GM23338 (cell line): ENCODE results near the gene ADAMTS13. TPM values are rescaled to one million over a fixed set of nuclear protein-coding genes. Genes with fewer than 3 reads are reported as not detected.

ENCODE experiments used
- ATAC-seq: fragments of 200-7000 bp; cut with Tn5 transposase; 3 replicates; pipeline ENCODE4 v1.9.1; 2020
- DNase-seq: peaks from one replicate; pipeline ENCODE4 v3.0.0-alpha.2; 2015; ENCODE audit warnings: low spot score
- H2AFZ ChIP-seq: fragments of 200-600 bp; sonication (generic); 2 replicates; pipeline ENCODE4 v1.8.0; 2016; ENCODE audit warnings: antibody characterized with exemption, mild to moderate bottlenecking, moderate library complexity
- H3F3A ChIP-seq: fragments of 200-600 bp; sonication (generic); replicated peaks from 2 replicates; pipeline ENCODE4 v1.8.0; 2017; ENCODE audit warnings: antibody characterized with exemption, mixed run types, low read depth
- H3K27ac ChIP-seq: fragments of 200-600 bp; sonication (generic); 2 replicates; pipeline ENCODE4 v1.6.1; 2016; ENCODE audit warnings: low read depth
- H3K27me3 ChIP-seq: fragments of 200-600 bp; sonication (generic); 2 replicates; pipeline ENCODE4 v1.8.0; 2016; ENCODE audit warnings: mild to moderate bottlenecking, mixed run types, moderate library complexity; ENCODE audit not compliant: insufficient read depth
- H3K36me3 ChIP-seq: fragments of 200-600 bp; sonication (generic); 2 replicates; pipeline ENCODE4 v1.8.0; 2016; ENCODE audit warnings: mild to moderate bottlenecking; ENCODE audit not compliant: insufficient read depth
- H3K4me1 ChIP-seq: fragments of 200-600 bp; sonication (generic); 2 replicates; pipeline ENCODE4 v1.8.0; 2016; ENCODE audit warnings: mild to moderate bottlenecking, moderate library complexity; ENCODE audit not compliant: insufficient read depth
- H3K4me2 ChIP-seq: fragments of 200-600 bp; sonication (generic); 2 replicates; pipeline ENCODE4 v1.7.1; 2017; ENCODE audit warnings: mixed run types
- H3K4me3 ChIP-seq: fragments of 200-600 bp; sonication (generic); 2 replicates; pipeline ENCODE4 v1.6.1; 2016; ENCODE audit warnings: mixed run types
- H3K79me2 ChIP-seq: fragments of 200-600 bp; sonication (generic); replicated peaks from 2 replicates; pipeline ENCODE4 v1.8.0; 2017; ENCODE audit warnings: mild to moderate bottlenecking; ENCODE audit not compliant: insufficient read depth
- H3K9me2 ChIP-seq: fragments of 200-600 bp; sonication (generic); 2 replicates; pipeline ENCODE4 v1.8.0; 2017; ENCODE audit not compliant: insufficient read depth
- H4K20me1 ChIP-seq: fragments of 200-600 bp; sonication (generic); replicated peaks from 2 replicates; pipeline ENCODE4 v1.8.0; 2017; ENCODE audit warnings: mild to moderate bottlenecking; ENCODE audit not compliant: insufficient read depth
- H3K27ac Mint-ChIP-seq: 2 replicates; pipeline ENCODE4 v1.8.0; 2020; ENCODE audit warnings: inconsistent platforms, mild to moderate bottlenecking, moderate library complexity, mixed read lengths
- H3K27me3 Mint-ChIP-seq: 3 replicates; pipeline ENCODE4 v1.8.0; 2022; ENCODE audit warnings: low read depth, mild to moderate bottlenecking, moderate library complexity, mixed read lengths, inconsistent platforms; ENCODE audit not compliant: insufficient read depth, poor library complexity
- H3K36me3 Mint-ChIP-seq: 3 replicates; pipeline ENCODE4 v1.8.0; 2021; ENCODE audit warnings: low read depth, mild to moderate bottlenecking, inconsistent platforms, moderate library complexity, mixed read lengths
- H3K4me1 Mint-ChIP-seq: 3 replicates; pipeline ENCODE4 v1.8.0; 2020; ENCODE audit warnings: mild to moderate bottlenecking, inconsistent platforms, mixed read lengths
- H3K4me3 Mint-ChIP-seq: 3 replicates; pipeline ENCODE4 v1.8.0; 2021; ENCODE audit warnings: moderate library complexity, mild to moderate bottlenecking, inconsistent platforms, mixed read lengths
- H3K9me3 Mint-ChIP-seq: 3 replicates; pipeline ENCODE4 v1.8.0; 2020; ENCODE audit warnings: moderate library complexity, mild to moderate bottlenecking, inconsistent platforms, mixed read lengths
- CREB1 ChIP-seq: fragments of 250-450 bp; sonication (Bioruptor Pico); IDR thresholded peaks from 2 replicates; pipeline ENCODE4 v1.5.0; 2020; ENCODE audit warnings: low read depth, mild to moderate bottlenecking, moderate library complexity
- EZH2 ChIP-seq: fragments of 200-600 bp; sonication (generic); IDR thresholded peaks from one replicate; pipeline ENCODE4 v1.8.0; 2017; ENCODE audit warnings: antibody characterized with exemption, mild to moderate bottlenecking, low read depth; ENCODE audit not compliant: unreplicated experiment
- EZH2phosphoT487 ChIP-seq: fragments of 200-600 bp; sonication (generic); IDR thresholded peaks from one replicate; pipeline ENCODE4 v1.8.1; 2018; ENCODE audit warnings: antibody characterized with exemption; ENCODE audit not compliant: unreplicated experiment
- JUNB ChIP-seq: IDR thresholded peaks from one replicate; pipeline ENCODE4 v1.6.1; 2016; ENCODE audit warnings: antibody characterized with exemption; ENCODE audit not compliant: unreplicated experiment
- NANOG ChIP-seq: IDR thresholded peaks from 2 replicates; pipeline ENCODE4 v1.6.1; 2016; ENCODE audit warnings: antibody characterized with exemption, borderline replicate concordance
- POLR2AphosphoS5 ChIP-seq: IDR thresholded peaks from 2 replicates; pipeline ENCODE4 v1.6.1; 2016; ENCODE audit warnings: antibody characterized with exemption, low read depth
- STAT1 ChIP-seq: IDR thresholded peaks from one replicate; pipeline ENCODE4 v1.6.1; 2016; ENCODE audit warnings: antibody characterized with exemption; ENCODE audit not compliant: unreplicated experiment
- ZNF114 ChIP-seq: fragments of 250-450 bp; sonication (Bioruptor Pico); IDR thresholded peaks from 2 replicates; pipeline ENCODE4 v1.5.0; 2020; ENCODE audit warnings: mild to moderate bottlenecking, moderate library complexity
- ZNF331 ChIP-seq: fragments of 250-450 bp; sonication (Bioruptor Pico); IDR thresholded peaks from 2 replicates; pipeline ENCODE4 v1.5.0; 2020; ENCODE audit warnings: low read depth, mild to moderate bottlenecking, moderate library complexity
- polyA plus RNA-seq: library from polyadenylated mRNA; unstranded; fragments of >200 nt; fragmentation: Nextera tagmentation; extraction: Ambion mirVana; gene quantifications from 2 replicates; pipeline ENCODE4 v1.2.1, GENCODE V29; 2016
- total RNA-seq: library from RNA; depleted of rRNA; stranded (reverse); fragments of >200 nt; shearing (Covaris generic); gene quantifications from 2 replicates; pipeline ENCODE4 v1.2.3, GENCODE V29; 2014
- TF ChIP-seq, protein P1 (sequence below): fragments of 250-450 bp; sonication (Bioruptor Pico); IDR thresholded peaks from 2 replicates; pipeline ENCODE4 v1.5.0; 2020; ENCODE audit warnings: mild to moderate bottlenecking, moderate library complexity
- TF ChIP-seq, protein P2 (sequence below): IDR thresholded peaks from 2 replicates; pipeline ENCODE4 v1.6.1; 2016; ENCODE audit warnings: antibody characterized with exemption
- TF ChIP-seq, protein P3 (sequence below), 2 experiments: fragments of 200-600 bp in 1 of 2; sonication (generic) in 1 of 2; conservative IDR thresholded peaks; 2 replicates each; pipeline versions ENCODE4 v1.5.1 to v1.6.1; 2016 to 2017; ENCODE audit warnings: antibody characterized with exemption in 2 of 2, low read depth in 2 of 2, mild to moderate bottlenecking in 2 of 2, moderate library complexity in 1 of 2
- TF ChIP-seq, protein P4 (sequence below): IDR thresholded peaks from one replicate; pipeline ENCODE4 v1.6.1; 2018; ENCODE audit warnings: antibody characterized with exemption; ENCODE audit not compliant: unreplicated experiment

ADAMTS13 gene
- total and polyA plus RNA-seq, 2 experiments from 2014 or later: 6.0 TPM

DNA sequence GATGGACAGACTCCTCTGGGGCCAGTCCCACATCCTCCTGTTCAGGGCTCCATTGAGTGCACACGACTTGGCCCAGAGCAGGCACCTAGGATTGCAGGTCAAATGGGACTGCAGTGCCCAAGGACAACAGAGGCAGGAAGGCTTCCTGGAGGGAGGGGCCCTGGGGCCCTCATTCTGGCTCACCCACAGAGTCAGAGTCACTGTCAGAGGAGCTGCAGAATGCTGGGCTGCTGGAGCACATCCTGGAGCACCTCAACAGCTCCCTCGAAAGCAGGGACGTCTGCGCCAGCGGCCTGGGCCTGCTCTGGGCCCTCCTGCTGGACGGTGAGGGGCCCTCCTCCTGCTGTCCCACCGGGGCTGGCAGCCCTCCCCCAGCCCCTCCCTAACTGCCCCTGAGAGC, 19.5 kb upstream of the ADAMTS13 start:
- Histone ChIP-seq H3K4me3 (no peak overlapping the region), H3F3A (0 out of 2 replicates have a peak, but pooled peaks cover 8% of the 10 kb centered on the region), H3K27ac (no peak overlapping the region), H3K79me2 (no peaks in the 10 kb centered on the region), H3K36me3 (no peaks in the 10 kb centered on the region), H4K20me1 (no peaks in the 10 kb centered on the region; the same call in 1 of the 2 replicates), H3K4me2 (no peak overlapping the region), H3K4me1 (no peaks in the 10 kb centered on the region), H3K9me2 (no peaks in the 10 kb centered on the region), H3K27me3 (no peaks in the 10 kb centered on the region), H2AFZ (no peak overlapping the region)
- TF ChIP-seq JUNB: no peak
- no peak for TF ChIP-seq NANOG
- no peak for TF ChIP-seq ZNF114 (CRISPR knock-in tag)
- TF ChIP-seq, protein P1, sequence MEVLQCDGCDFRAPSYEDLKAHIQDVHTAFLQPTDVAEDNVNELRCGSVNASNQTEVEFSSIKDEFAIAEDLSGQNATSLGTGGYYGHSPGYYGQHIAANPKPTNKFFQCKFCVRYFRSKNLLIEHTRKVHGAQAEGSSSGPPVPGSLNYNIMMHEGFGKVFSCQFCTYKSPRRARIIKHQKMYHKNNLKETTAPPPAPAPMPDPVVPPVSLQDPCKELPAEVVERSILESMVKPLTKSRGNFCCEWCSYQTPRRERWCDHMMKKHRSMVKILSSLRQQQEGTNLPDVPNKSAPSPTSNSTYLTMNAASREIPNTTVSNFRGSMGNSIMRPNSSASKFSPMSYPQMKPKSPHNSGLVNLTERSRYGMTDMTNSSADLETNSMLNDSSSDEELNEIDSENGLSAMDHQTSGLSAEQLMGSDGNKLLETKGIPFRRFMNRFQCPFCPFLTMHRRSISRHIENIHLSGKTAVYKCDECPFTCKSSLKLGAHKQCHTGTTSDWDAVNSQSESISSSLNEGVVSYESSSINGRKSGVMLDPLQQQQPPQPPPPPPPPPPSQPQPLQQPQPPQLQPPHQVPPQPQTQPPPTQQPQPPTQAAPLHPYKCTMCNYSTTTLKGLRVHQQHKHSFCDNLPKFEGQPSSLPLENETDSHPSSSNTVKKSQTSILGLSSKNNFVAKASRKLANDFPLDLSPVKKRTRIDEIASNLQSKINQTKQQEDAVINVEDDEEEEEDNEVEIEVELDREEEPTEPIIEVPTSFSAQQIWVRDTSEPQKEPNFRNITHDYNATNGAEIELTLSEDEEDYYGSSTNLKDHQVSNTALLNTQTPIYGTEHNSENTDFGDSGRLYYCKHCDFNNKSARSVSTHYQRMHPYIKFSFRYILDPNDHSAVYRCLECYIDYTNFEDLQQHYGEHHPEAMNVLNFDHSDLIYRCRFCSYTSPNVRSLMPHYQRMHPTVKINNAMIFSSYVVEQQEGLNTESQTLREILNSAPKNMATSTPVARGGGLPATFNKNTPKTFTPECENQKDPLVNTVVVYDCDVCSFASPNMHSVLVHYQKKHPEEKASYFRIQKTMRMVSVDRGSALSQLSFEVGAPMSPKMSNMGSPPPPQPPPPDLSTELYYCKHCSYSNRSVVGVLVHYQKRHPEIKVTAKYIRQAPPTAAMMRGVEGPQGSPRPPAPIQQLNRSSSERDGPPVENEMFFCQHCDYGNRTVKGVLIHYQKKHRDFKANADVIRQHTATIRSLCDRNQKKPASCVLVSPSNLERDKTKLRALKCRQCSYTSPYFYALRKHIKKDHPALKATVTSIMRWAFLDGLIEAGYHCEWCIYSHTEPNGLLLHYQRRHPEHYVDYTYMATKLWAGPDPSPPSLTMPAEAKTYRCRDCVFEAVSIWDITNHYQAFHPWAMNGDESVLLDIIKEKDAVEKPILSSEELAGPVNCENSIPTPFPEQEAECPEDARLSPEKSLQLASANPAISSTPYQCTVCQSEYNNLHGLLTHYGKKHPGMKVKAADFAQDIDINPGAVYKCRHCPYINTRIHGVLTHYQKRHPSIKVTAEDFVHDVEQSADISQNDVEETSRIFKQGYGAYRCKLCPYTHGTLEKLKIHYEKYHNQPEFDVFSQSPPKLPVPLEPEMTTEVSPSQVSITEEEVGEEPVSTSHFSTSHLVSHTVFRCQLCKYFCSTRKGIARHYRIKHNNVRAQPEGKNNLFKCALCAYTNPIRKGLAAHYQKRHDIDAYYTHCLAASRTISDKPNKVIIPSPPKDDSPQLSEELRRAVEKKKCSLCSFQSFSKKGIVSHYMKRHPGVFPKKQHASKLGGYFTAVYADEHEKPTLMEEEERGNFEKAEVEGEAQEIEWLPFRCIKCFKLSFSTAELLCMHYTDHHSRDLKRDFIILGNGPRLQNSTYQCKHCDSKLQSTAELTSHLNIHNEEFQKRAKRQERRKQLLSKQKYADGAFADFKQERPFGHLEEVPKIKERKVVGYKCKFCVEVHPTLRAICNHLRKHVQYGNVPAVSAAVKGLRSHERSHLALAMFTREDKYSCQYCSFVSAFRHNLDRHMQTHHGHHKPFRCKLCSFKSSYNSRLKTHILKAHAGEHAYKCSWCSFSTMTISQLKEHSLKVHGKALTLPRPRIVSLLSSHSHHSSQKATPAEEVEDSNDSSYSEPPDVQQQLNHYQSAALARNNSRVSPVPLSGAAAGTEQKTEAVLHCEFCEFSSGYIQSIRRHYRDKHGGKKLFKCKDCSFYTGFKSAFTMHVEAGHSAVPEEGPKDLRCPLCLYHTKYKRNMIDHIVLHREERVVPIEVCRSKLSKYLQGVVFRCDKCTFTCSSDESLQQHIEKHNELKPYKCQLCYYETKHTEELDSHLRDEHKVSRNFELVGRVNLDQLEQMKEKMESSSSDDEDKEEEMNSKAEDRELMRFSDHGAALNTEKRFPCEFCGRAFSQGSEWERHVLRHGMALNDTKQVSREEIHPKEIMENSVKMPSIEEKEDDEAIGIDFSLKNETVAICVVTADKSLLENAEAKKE (CRISPR knock-in tag): no peak
- TF ChIP-seq, protein P2, sequence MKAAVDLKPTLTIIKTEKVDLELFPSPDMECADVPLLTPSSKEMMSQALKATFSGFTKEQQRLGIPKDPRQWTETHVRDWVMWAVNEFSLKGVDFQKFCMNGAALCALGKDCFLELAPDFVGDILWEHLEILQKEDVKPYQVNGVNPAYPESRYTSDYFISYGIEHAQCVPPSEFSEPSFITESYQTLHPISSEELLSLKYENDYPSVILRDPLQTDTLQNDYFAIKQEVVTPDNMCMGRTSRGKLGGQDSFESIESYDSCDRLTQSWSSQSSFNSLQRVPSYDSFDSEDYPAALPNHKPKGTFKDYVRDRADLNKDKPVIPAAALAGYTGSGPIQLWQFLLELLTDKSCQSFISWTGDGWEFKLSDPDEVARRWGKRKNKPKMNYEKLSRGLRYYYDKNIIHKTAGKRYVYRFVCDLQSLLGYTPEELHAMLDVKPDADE: no peak
- TF ChIP-seq, protein P3, sequence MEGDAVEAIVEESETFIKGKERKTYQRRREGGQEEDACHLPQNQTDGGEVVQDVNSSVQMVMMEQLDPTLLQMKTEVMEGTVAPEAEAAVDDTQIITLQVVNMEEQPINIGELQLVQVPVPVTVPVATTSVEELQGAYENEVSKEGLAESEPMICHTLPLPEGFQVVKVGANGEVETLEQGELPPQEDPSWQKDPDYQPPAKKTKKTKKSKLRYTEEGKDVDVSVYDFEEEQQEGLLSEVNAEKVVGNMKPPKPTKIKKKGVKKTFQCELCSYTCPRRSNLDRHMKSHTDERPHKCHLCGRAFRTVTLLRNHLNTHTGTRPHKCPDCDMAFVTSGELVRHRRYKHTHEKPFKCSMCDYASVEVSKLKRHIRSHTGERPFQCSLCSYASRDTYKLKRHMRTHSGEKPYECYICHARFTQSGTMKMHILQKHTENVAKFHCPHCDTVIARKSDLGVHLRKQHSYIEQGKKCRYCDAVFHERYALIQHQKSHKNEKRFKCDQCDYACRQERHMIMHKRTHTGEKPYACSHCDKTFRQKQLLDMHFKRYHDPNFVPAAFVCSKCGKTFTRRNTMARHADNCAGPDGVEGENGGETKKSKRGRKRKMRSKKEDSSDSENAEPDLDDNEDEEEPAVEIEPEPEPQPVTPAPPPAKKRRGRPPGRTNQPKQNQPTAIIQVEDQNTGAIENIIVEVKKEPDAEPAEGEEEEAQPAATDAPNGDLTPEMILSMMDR (conservative IDR thresholded peaks at IDR 0.05; ENCODE audit: low read depth in 2 of 2): no peak
- no peak for TF ChIP-seq STAT1
- no peak for TF ChIP-seq POLR2AphosphoS5
- no peak for TF ChIP-seq CREB1 (CRISPR knock-in tag)
- TF ChIP-seq ZNF331: no peak
- TF ChIP-seq EZH2: no peak
- TF ChIP-seq, protein P4, sequence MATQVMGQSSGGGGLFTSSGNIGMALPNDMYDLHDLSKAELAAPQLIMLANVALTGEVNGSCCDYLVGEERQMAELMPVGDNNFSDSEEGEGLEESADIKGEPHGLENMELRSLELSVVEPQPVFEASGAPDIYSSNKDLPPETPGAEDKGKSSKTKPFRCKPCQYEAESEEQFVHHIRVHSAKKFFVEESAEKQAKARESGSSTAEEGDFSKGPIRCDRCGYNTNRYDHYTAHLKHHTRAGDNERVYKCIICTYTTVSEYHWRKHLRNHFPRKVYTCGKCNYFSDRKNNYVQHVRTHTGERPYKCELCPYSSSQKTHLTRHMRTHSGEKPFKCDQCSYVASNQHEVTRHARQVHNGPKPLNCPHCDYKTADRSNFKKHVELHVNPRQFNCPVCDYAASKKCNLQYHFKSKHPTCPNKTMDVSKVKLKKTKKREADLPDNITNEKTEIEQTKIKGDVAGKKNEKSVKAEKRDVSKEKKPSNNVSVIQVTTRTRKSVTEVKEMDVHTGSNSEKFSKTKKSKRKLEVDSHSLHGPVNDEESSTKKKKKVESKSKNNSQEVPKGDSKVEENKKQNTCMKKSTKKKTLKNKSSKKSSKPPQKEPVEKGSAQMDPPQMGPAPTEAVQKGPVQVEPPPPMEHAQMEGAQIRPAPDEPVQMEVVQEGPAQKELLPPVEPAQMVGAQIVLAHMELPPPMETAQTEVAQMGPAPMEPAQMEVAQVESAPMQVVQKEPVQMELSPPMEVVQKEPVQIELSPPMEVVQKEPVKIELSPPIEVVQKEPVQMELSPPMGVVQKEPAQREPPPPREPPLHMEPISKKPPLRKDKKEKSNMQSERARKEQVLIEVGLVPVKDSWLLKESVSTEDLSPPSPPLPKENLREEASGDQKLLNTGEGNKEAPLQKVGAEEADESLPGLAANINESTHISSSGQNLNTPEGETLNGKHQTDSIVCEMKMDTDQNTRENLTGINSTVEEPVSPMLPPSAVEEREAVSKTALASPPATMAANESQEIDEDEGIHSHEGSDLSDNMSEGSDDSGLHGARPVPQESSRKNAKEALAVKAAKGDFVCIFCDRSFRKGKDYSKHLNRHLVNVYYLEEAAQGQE: no peak
- TF ChIP-seq EZH2phosphoT487: no peak
- Mint-ChIP-seq H3K27ac (no peak overlapping the region), H3K36me3 (peaks cover 29% of the 10 kb centered on the region), H3K4me1 (peaks cover 3% of the 10 kb centered on the region; the same call in 2 of the 3 replicates), H3K27me3 (peaks cover 23% of the 10 kb centered on the region), H3K4me3 (no peak overlapping the region), H3K9me3 (no peaks in the 10 kb centered on the region; the same call in 2 of the 3 replicates)
- DNase-seq (no peak), ATAC-seq (no peak)
